Hepatocyte (in vitro differentiated cells): Measurements from ENCODE around the gene LHPP. TPM values are rescaled to one million over a fixed set of nuclear protein-coding genes. Genes with fewer than 3 reads are reported as not detected.

Experiments used
- DNase-seq: peaks from one replicate; pipeline ENCODE4 v3.0.0-alpha.2; 2016; ENCODE audit warnings: low spot score
- H2AFZ ChIP-seq: fragments of 200-600 bp; sonication (generic); 2 replicates; pipeline ENCODE4 v1.6.0; 2016; ENCODE audit warnings: antibody characterized with exemption, mild to moderate bottlenecking
- H3K27ac ChIP-seq: fragments of 200-600 bp; sonication (generic); 2 replicates; pipeline ENCODE4 v1.5.1; 2016; ENCODE audit warnings: mild to moderate bottlenecking
- H3K27me3 ChIP-seq: fragments of 200-600 bp; sonication (generic); 2 replicates; pipeline ENCODE4 v1.6.1; 2016
- H3K36me3 ChIP-seq: fragments of 200-600 bp; sonication (generic); replicated peaks from 2 replicates; pipeline ENCODE4 v1.5.1; 2016; ENCODE audit warnings: low read depth; ENCODE audit not compliant: insufficient read depth
- H3K4me1 ChIP-seq: fragments of 200-600 bp; sonication (generic); 2 replicates; pipeline ENCODE4 v1.5.1; 2016; ENCODE audit warnings: mild to moderate bottlenecking, moderate library complexity; ENCODE audit not compliant: insufficient read depth
- H3K4me2 ChIP-seq: fragments of 200-600 bp; sonication (generic); 2 replicates; pipeline ENCODE4 v1.6.0; 2016
- H3K4me3 ChIP-seq: fragments of 200-600 bp; sonication (generic); 2 replicates; pipeline ENCODE4 v1.5.1; 2016; ENCODE audit warnings: mild to moderate bottlenecking
- H3K79me2 ChIP-seq: fragments of 200-600 bp; sonication (generic); 2 replicates; pipeline ENCODE4 v1.6.0; 2017; ENCODE audit warnings: mild to moderate bottlenecking
- H3K9me2 ChIP-seq: fragments of 200-600 bp; sonication (generic); replicated peaks from 2 replicates; pipeline ENCODE4 v1.6.0; 2017; ENCODE audit warnings: mild to moderate bottlenecking; ENCODE audit not compliant: insufficient read depth
- H3K9me3 ChIP-seq: fragments of 200-600 bp; sonication (generic); 2 replicates; pipeline ENCODE4 v1.5.1; 2016; ENCODE audit warnings: low read depth, mild to moderate bottlenecking
- H4K20me1 ChIP-seq: fragments of 200-600 bp; sonication (generic); 2 replicates; pipeline ENCODE4 v1.6.0; 2016; ENCODE audit warnings: mild to moderate bottlenecking; ENCODE audit not compliant: insufficient read depth, poor library complexity, severe bottlenecking
- EZH2 ChIP-seq: fragments of 200-600 bp; sonication (generic); IDR thresholded peaks from 2 replicates; pipeline ENCODE4 v1.6.1; 2016; ENCODE audit warnings: antibody characterized with exemption, mild to moderate bottlenecking, borderline replicate concordance
- EZH2phosphoT487 ChIP-seq: fragments of 200-600 bp; sonication (generic); IDR thresholded peaks from one replicate; pipeline ENCODE4 v1.6.1; 2018; ENCODE audit warnings: antibody characterized with exemption, mild to moderate bottlenecking, low read depth, moderate library complexity; ENCODE audit not compliant: unreplicated experiment, severe bottlenecking
- WGBS: methylation state at CpG from one replicate; pipeline ENCODE4 v1.1.6; 2016; ENCODE audit warnings: low lambda C conversion rate; ENCODE audit errors: missing lambda C conversion rate; 5-methylcytosine and 5-hydroxymethylcytosine counted together
- polyA plus RNA-seq: library from polyadenylated mRNA; unstranded; fragments of >200 nt; fragmentation: Nextera tagmentation; extraction: Ambion mirVana; gene quantifications from 2 replicates; pipeline ENCODE4 v1.2.1, GENCODE V29; 2016
- total RNA-seq: library from RNA; depleted of rRNA; stranded (reverse); fragments of >200 nt; gene quantifications from 2 replicates; pipeline ENCODE4 v1.2.3, GENCODE V29; 2014
- TF ChIP-seq, protein P1 (sequence below): fragments of 200-600 bp; sonication (generic); IDR thresholded peaks from 2 replicates; pipeline ENCODE4 v1.5.1; 2016; ENCODE audit warnings: antibody characterized with exemption, mild to moderate bottlenecking; ENCODE audit not compliant: poor library complexity

Gene LHPP
- total and polyA plus RNA-seq, 2 experiments from 2014 or later, result 29.4 to 30.3 TPM

- 90% methylated on average over 18 of the region's 18 CpGs for WGBS
- Histone ChIP-seq H3K27ac (no peak overlapping the region), H3K9me2 (no peaks in the 10 kb centered on the region), H3K4me2 (no peak overlapping the region), H3K4me1 (no peaks in the 10 kb centered on the region), H4K20me1 (no peaks in the 10 kb centered on the region), H3K4me3 (no peak overlapping the region), H3K27me3 (no peaks in the 10 kb centered on the region), H2AFZ (no peak overlapping the region), H3K79me2 (no peaks in the 10 kb centered on the region), H3K36me3 (no peaks in the 10 kb centered on the region), H3K9me3 (no peaks in the 10 kb centered on the region)
- TF ChIP-seq EZH2, result no peak
- TF ChIP-seq, protein P1, sequence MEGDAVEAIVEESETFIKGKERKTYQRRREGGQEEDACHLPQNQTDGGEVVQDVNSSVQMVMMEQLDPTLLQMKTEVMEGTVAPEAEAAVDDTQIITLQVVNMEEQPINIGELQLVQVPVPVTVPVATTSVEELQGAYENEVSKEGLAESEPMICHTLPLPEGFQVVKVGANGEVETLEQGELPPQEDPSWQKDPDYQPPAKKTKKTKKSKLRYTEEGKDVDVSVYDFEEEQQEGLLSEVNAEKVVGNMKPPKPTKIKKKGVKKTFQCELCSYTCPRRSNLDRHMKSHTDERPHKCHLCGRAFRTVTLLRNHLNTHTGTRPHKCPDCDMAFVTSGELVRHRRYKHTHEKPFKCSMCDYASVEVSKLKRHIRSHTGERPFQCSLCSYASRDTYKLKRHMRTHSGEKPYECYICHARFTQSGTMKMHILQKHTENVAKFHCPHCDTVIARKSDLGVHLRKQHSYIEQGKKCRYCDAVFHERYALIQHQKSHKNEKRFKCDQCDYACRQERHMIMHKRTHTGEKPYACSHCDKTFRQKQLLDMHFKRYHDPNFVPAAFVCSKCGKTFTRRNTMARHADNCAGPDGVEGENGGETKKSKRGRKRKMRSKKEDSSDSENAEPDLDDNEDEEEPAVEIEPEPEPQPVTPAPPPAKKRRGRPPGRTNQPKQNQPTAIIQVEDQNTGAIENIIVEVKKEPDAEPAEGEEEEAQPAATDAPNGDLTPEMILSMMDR, result no peak
- no peak for TF ChIP-seq EZH2phosphoT487
- DNase-seq, result no peak
Observed at GRCh38 chr10:124618470-124619073, 156.9 kb downstream of the LHPP start.

DNA sequence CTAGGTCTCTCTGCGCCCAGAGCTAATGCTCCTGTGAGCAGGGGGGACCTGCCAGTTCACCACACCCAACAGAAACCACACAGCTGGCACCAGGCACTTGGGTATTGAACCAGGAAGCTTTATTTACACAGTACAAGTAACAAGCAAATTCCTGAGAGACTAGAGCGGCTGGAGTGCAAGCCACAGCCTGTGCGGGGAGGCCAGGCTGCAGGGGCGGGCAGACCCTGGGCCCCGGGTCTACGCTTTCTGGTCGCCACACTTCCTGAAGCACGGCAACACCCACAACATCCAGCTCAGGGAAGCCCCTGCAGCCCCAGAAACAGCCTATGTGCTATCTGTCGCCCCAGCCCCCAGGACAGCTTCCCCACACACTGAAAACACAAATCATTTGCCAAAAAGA lies 157.6 kb downstream of the LHPP start:
- no peak for DNase-seq
- H3K27me3 ChIP-seq, result no peaks in the 10 kb centered on the region
- H3K4me2 ChIP-seq, result no peak overlapping the region
- H2AFZ ChIP-seq, result no peak overlapping the region
- peak overlapping the region; percentile 23 for H3K27ac ChIP-seq
- H3K36me3 ChIP-seq, result no peaks in the 10 kb centered on the region
- H4K20me1 ChIP-seq, result no peaks in the 10 kb centered on the region
- H3K4me3 ChIP-seq, result no peak overlapping the region
- H3K4me1 ChIP-seq, result no peaks in the 10 kb centered on the region
- WGBS, result 77% methylated on average over 9 of the region's 9 CpGs
- no peaks in the 10 kb centered on the region for H3K9me3 ChIP-seq
- TF ChIP-seq EZH2phosphoT487, result no peak
- TF ChIP-seq, protein P1, result no peak
- no peak for TF ChIP-seq EZH2
- H3K9me2 ChIP-seq, result no peaks in the 10 kb centered on the region
- no peaks in the 10 kb centered on the region for H3K79me2 ChIP-seq

GRCh38 chr10:124619802-124620490 lies 158.3 kb downstream of the LHPP start:
- H3K36me3 ChIP-seq, result no peaks in the 10 kb centered on the region
- 94% methylated on average over 26 of the region's 26 CpGs for WGBS
- TF ChIP-seq, protein P1, result no peak
- TF ChIP-seq EZH2, result no peak
- no peak for TF ChIP-seq EZH2phosphoT487
- H4K20me1 ChIP-seq, result no peaks in the 10 kb centered on the region
- H3K4me3 ChIP-seq, result no peak overlapping the region
- H3K9me3 ChIP-seq, result no peaks in the 10 kb centered on the region
- H3K27me3 ChIP-seq, result no peaks in the 10 kb centered on the region
- H3K9me2 ChIP-seq, result no peaks in the 10 kb centered on the region
- H3K27ac ChIP-seq, result no peak overlapping the region
- no peaks in the 10 kb centered on the region for H3K4me1 ChIP-seq
- DNase-seq, result no peak
- H3K4me2 ChIP-seq, result no peak overlapping the region
- H3K79me2 ChIP-seq, result no peaks in the 10 kb centered on the region
- H2AFZ ChIP-seq, result no peak overlapping the region
